Fibroblast of lung (primary cell): Measurements from ENCODE around the gene HERC2. TPM values are rescaled to one million over a fixed set of nuclear protein-coding genes. Genes with fewer than 3 reads are reported as not detected.

ENCODE experiments used
- DNase-seq, 2 donors: peaks; one replicate each; pipeline versions ENCODE4 v3.0.0 to v3.0.0-alpha.2; 2010; ENCODE audit warnings: low read depth in 2 of 2
- H2AFZ ChIP-seq: 2 replicates; pipeline ENCODE4 v1.5.1; 2012; ENCODE audit warnings: low read length, control low read depth, inconsistent platforms
- H3K27ac ChIP-seq: 2 replicates; pipeline ENCODE4 v1.5.1; 2011; ENCODE audit warnings: low read length, control low read depth; ENCODE audit not compliant: insufficient read depth
- H3K27me3 ChIP-seq: 2 replicates; pipeline ENCODE4 v1.5.1; 2011; ENCODE audit warnings: mild to moderate bottlenecking, low read length; ENCODE audit not compliant: control insufficient read depth, insufficient read depth
- H3K36me3 ChIP-seq: 2 replicates; pipeline ENCODE4 v1.5.1; 2011; ENCODE audit warnings: low read length; ENCODE audit not compliant: control insufficient read depth, insufficient read depth
- H3K4me1 ChIP-seq: 2 replicates; pipeline ENCODE4 v1.5.1; 2011; ENCODE audit warnings: low read length; ENCODE audit not compliant: control insufficient read depth, insufficient read depth; ENCODE audit errors: extremely low read depth
- H3K4me2 ChIP-seq: 2 replicates; pipeline ENCODE4 v1.5.1; 2011; ENCODE audit warnings: low read length, control low read depth; ENCODE audit not compliant: insufficient read depth; ENCODE audit errors: extremely low read depth
- H3K4me3 ChIP-seq, 4 experiments: fragments of 200-600 bp in 1 of 4; sonication (generic) in 1 of 4; replicated peaks in 1 of 4; 2 replicates each; pipeline ENCODE4 v1.5.1; 2011 to 2016; ENCODE audit warnings: low read length in 4 of 4, low read depth in 3 of 4, mild to moderate bottlenecking in 3 of 4, control low read depth in 2 of 4, inconsistent platforms in 1 of 4, mixed read lengths in 1 of 4; ENCODE audit not compliant: insufficient read depth in 1 of 4; ENCODE audit errors: control extremely low read depth in 1 of 4
- H3K79me2 ChIP-seq: 2 replicates; pipeline ENCODE4 v1.5.1; 2012; ENCODE audit warnings: mild to moderate bottlenecking, low read length, inconsistent platforms; ENCODE audit not compliant: control insufficient read depth, insufficient read depth
- H3K9ac ChIP-seq: 2 replicates; pipeline ENCODE4 v1.5.1; 2011; ENCODE audit warnings: mild to moderate bottlenecking, low read length, control low read depth; ENCODE audit not compliant: insufficient read depth
- H3K9me3 ChIP-seq: 2 replicates; pipeline ENCODE4 v1.5.1; 2012; ENCODE audit warnings: low read depth, low read length; ENCODE audit not compliant: control insufficient read depth, insufficient read depth
- H4K20me1 ChIP-seq: 2 replicates; pipeline ENCODE4 v1.5.1; 2011; ENCODE audit warnings: low read length; ENCODE audit not compliant: control insufficient read depth, insufficient read depth; ENCODE audit errors: extremely low read depth
- CTCF ChIP-seq, 2 donors: IDR thresholded peaks in 1 of 2; conservative IDR thresholded peaks in 1 of 2; 1 replicate in 1 of 2; 2 replicates in 1 of 2; pipeline ENCODE4 v1.5.1; 2011 to 2012; ENCODE audit warnings: low read length in 2 of 2, control low read depth in 1 of 2, inconsistent platforms in 1 of 2, low read depth in 1 of 2, mild to moderate bottlenecking in 1 of 2
- EZH2 ChIP-seq: IDR thresholded peaks from 2 replicates; pipeline ENCODE4 v1.5.1; 2012; ENCODE audit warnings: low read length, control low read depth, mild to moderate bottlenecking; ENCODE audit errors: missing control alignments
- polyA plus RNA-seq, 2 donors: library from polyadenylated mRNA; depleted of rRNA in 1 of 2; stranded (reverse) in 1 of 2; unstranded in 1 of 2; fragments of >200 nt; gene quantifications; 2 replicates each; pipeline ENCODE4 v1.2.1, GENCODE V29; 2011 to 2012; ENCODE audit warnings: missing spikeins in 1 of 2
- total RNA-seq: library from RNA; depleted of rRNA; stranded (reverse); fragments of >200 nt; gene quantifications from 2 replicates; pipeline ENCODE4 v1.2.1, GENCODE V29; 2014

The HERC2 gene
- total and polyA plus RNA-seq, 2 donors (not counting 1 experiment from before 2014, with no cell fraction given): 12.4 to 55.8 TPM

DNA sequence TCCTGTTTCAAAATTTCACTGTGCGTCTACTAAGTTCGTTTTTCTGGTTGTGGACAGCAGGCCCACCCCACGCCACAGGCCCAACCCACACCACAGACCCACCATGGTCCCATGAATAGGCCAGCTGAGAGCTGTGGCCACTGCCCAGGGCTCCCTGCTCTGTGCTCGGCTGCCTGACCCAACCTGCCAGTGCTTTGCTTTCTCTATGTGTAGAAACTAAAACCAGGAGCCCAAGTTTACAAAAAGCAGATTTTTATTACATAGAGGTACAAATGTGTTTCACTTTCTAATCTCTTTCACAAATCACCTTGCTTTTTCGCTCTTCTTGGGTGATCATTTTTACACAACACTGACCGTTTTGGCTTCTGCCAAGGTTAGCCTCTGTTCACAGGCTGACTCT, 69.1 kb downstream of the HERC2 start:
- Histone ChIP-seq H4K20me1 (no peaks in the 10 kb centered on the region), H3K4me3 (no peak overlapping the region), H3K27me3 (no peaks in the 10 kb centered on the region), H2AFZ (no peak overlapping the region), H3K4me1 (no peaks in the 10 kb centered on the region), H3K4me2 (no peak overlapping the region), H3K27ac (no peak overlapping the region), H3K9ac (no peak overlapping the region), H3K9me3 (no peaks in the 10 kb centered on the region), H3K36me3 (peaks cover 8% of the 10 kb centered on the region), H3K79me2 (no peaks in the 10 kb centered on the region)
- TF ChIP-seq CTCF (conservative IDR thresholded peaks at IDR 0.05 in 1 of 2, IDR thresholded peaks at IDR 0.05 in 1 of 2; ENCODE audit: low read depth in 1 of 2, low read length in 2 of 2) (no peak), EZH2 (no peak)
- no peak for DNase-seq

GRCh38 chr15:28246605-28247004, 75.4 kb downstream of the HERC2 start:
- H3K27ac ChIP-seq: no peak overlapping the region
- no peak for TF ChIP-seq CTCF (conservative IDR thresholded peaks at IDR 0.05 in 1 of 2, IDR thresholded peaks at IDR 0.05 in 1 of 2; ENCODE audit: low read depth in 1 of 2, low read length in 2 of 2)
- no peak for TF ChIP-seq EZH2

GRCh38 chr15:28243901-28244300, 78.1 kb downstream of the HERC2 start:
- H3K27me3 ChIP-seq: no peaks in the 10 kb centered on the region
- peaks cover 2% of the 10 kb centered on the region for H3K36me3 ChIP-seq
- H4K20me1 ChIP-seq: no peaks in the 10 kb centered on the region
- TF ChIP-seq CTCF (conservative IDR thresholded peaks at IDR 0.05 in 1 of 2, IDR thresholded peaks at IDR 0.05 in 1 of 2; ENCODE audit: low read depth in 1 of 2, low read length in 2 of 2) (no peak), EZH2 (no peak)
- no peak for DNase-seq
- H3K27ac ChIP-seq: no peak overlapping the region
- no peaks in the 10 kb centered on the region for H3K9me3 ChIP-seq
- H3K4me3 ChIP-seq: no peak overlapping the region
- no peak overlapping the region for H3K9ac ChIP-seq
- H3K79me2 ChIP-seq: no peaks in the 10 kb centered on the region
- H3K4me1 ChIP-seq: no peaks in the 10 kb centered on the region
- no peak overlapping the region for H3K4me2 ChIP-seq
- H2AFZ ChIP-seq: no peak overlapping the region

More at GRCh38 chr15:28246605-28247004, 75.4 kb downstream of the HERC2 start:
- no peak overlapping the region for H3K4me3 ChIP-seq
- no peak for DNase-seq
- H3K79me2 ChIP-seq: no peaks in the 10 kb centered on the region
- H2AFZ ChIP-seq: no peak overlapping the region
- H3K4me2 ChIP-seq: no peak overlapping the region
- H3K9me3 ChIP-seq: no peaks in the 10 kb centered on the region
- H4K20me1 ChIP-seq: no peaks in the 10 kb centered on the region
- no peaks in the 10 kb centered on the region for H3K4me1 ChIP-seq
- no peaks in the 10 kb centered on the region for H3K27me3 ChIP-seq
- peaks cover 2% of the 10 kb centered on the region for H3K36me3 ChIP-seq
- H3K9ac ChIP-seq: no peak overlapping the region
